Progenitor cell of endocrine pancreas (in vitro differentiated cells): Measurements from ENCODE around the gene SFTPA2. TPM values are rescaled to one million over a fixed set of nuclear protein-coding genes. Genes with fewer than 3 reads are reported as not detected.
"Not testable (repeated sequence)": the region's sequence is repeated elsewhere in the genome, so short reads cannot be mapped to it uniquely, and the experiment has no call there.

Experiments
- DNase-seq: peaks from one replicate; pipeline ENCODE4 v3.0.0; 2021; ENCODE audit warnings: low spot score; ENCODE audit not compliant: unreplicated experiment
- H3K27ac Mint-ChIP-seq: 2 replicates; pipeline ENCODE4 v1.8.0; 2021; ENCODE audit warnings: mild to moderate bottlenecking, moderate library complexity, mixed read lengths
- H3K27me3 Mint-ChIP-seq: 2 replicates; pipeline ENCODE4 v1.8.0; 2021; ENCODE audit warnings: mixed read lengths
- H3K36me3 Mint-ChIP-seq: 2 replicates; pipeline ENCODE4 v1.8.0; 2022; ENCODE audit warnings: mixed read lengths; ENCODE audit not compliant: insufficient read depth
- H3K4me1 Mint-ChIP-seq: 2 replicates; pipeline ENCODE4 v1.8.0; 2021; ENCODE audit warnings: low read depth, mixed read lengths
- H3K4me3 Mint-ChIP-seq: 2 replicates; pipeline ENCODE4 v1.8.0; 2021; ENCODE audit warnings: low read depth, mild to moderate bottlenecking, moderate library complexity, mixed read lengths
- H3K9me3 Mint-ChIP-seq: 2 replicates; pipeline ENCODE4 v1.8.0; 2021; ENCODE audit warnings: low read depth, mixed read lengths
- total RNA-seq: library from RNA; stranded (reverse); gene quantifications from 2 replicates; pipeline ENCODE4 v1.2.1, GENCODE V29; 2021
- TF ChIP-seq, protein P1 (sequence below): fragments of 200-600 bp; sonication (generic); IDR thresholded peaks from one replicate; pipeline ENCODE4 v1.5.0; 2021; ENCODE audit warnings: antibody characterized with exemption, mild to moderate bottlenecking; ENCODE audit not compliant: unreplicated experiment

The SFTPA2 gene
- total RNA-seq, 1 donor from 2014 or later = not detected

- not testable (repeated sequence) for H3K36me3 Mint-ChIP-seq, DNase-seq, H3K4me3 Mint-ChIP-seq, H3K27ac Mint-ChIP-seq, H3K9me3 Mint-ChIP-seq, H3K4me1 Mint-ChIP-seq
- H3K27me3 Mint-ChIP-seq = peaks cover 19% of the 10 kb centered on the region
Observed at GRCh38 chr10:79516532-79517205, 43.5 kb downstream of the SFTPA2 start.

DNA sequence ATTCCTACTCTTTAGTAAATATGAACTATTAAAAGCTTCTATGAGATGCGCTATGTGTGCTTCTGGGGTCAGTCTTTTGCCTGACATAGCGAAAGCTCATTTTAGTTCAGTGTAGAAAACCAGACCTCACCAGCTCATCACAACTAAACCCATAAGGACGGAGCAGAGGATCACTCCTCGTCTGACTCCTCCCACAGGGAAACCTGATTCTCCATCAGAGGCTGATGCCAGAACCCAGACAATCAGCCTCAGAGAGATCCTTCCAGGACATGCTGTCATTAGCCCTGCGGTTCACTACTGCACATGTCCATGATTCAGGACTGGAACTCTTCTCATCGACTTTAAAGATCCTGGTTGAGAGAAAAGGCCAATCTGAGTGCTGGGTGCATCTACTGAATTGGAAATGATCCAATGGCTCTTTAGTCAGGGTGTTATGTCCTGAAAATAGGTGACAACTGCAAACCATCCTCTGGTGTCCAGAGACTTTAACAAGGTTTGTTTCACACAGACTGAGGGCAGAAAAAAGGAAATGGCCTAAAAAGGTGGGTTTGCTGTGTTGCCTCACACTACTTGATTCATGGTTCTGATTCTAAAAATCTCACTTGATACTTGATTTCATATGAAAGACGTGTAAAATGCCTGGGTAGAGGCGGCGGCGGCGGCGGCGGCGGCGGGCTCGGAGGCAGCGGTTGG is 48.2 kb downstream of the SFTPA2 start, which contains the start of gene EIF5AL1:
EIF5AL1 (plus strand) TSS at position 643 of the 693 bp plus-strand sequence. CDS start 117 bp downstream, outside the sequence.
- DNase-seq, H3K36me3 Mint-ChIP-seq, H3K4me1 Mint-ChIP-seq, H3K9me3 Mint-ChIP-seq, H3K27ac Mint-ChIP-seq, H3K4me3 Mint-ChIP-seq: not testable (repeated sequence)
- H3K27me3 Mint-ChIP-seq = peaks cover 33% of the 10 kb centered on the region

DNA sequence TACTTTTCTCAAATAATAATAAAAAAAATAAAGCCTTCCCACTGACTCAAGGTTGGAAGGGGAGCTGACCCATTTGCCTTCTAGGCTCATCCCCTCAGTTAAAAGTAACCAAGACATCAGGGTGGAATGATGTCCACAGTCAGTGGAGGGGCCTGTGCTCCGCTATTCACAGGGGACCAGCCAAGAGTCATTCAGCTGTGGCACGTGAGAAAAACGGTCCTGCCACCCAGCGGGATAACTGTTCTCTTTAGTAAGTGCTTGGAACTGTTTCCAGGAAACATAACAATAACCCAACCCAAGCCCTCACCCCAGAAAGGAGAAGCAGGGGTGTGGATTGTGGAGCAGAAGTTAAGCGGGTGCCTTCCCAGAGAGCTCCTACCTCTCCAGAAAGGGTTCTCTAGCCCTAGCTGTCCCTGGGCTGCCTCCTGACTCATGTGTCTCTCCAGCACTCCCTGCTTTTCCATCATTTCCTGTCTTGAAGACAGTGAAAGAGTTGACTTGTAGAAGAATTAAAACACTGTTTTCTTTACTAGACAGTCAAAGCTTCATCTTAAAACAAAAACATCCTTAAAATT is 50.2 kb downstream of the SFTPA2 start:
- not testable (repeated sequence) for H3K9me3 Mint-ChIP-seq, H3K4me1 Mint-ChIP-seq, H3K4me3 Mint-ChIP-seq, DNase-seq, H3K36me3 Mint-ChIP-seq, H3K27ac Mint-ChIP-seq
- H3K27me3 Mint-ChIP-seq = peaks cover 36% of the 10 kb centered on the region

DNA sequence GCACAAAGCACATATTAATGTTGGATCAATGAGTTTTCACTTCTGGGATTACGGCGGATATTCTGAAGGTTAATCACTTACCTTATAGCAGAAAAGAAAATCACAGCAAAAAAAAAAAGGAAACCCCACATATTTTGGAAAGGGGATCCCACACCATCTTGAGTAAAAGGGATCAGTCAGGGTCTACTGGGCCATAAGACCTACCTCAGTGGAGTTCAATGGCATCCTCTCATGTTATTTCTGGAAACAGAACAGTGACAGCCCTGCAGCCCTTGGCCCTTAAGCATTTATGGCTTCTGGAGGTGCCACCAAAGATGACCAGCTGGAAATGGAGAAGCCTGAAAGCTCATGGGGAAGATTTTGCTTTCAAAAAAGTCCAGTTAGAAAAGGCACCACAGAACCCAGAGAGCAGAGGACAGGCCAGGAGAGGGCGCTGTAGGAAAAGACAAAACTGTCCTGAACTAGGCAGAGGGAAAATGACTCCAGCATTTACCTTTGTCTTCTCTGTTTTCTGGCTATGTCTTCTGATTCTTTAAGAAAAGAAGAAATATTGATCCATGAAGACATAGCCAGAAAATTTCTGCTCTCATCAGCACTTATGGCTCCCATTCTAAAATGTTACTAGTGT is 50.8 kb downstream of the SFTPA2 start:
- H3K4me3 Mint-ChIP-seq, DNase-seq, H3K4me1 Mint-ChIP-seq, H3K27ac Mint-ChIP-seq, H3K9me3 Mint-ChIP-seq, H3K36me3 Mint-ChIP-seq: not testable (repeated sequence)
- H3K27me3 Mint-ChIP-seq = peaks cover 34% of the 10 kb centered on the region

GRCh38 chr10:79508245-79508644 is 52.0 kb downstream of the SFTPA2 start:
- not testable (repeated sequence) for H3K36me3 Mint-ChIP-seq, DNase-seq, H3K4me1 Mint-ChIP-seq, H3K27ac Mint-ChIP-seq, H3K9me3 Mint-ChIP-seq, H3K4me3 Mint-ChIP-seq
- peaks cover 40% of the 10 kb centered on the region for H3K27me3 Mint-ChIP-seq

GRCh38 chr10:79507440-79508167 is 52.6 kb downstream of the SFTPA2 start:
- DNase-seq = no peak
- Mint-ChIP-seq H3K4me3 (no peak overlapping the region), H3K9me3 (no peaks in the 10 kb centered on the region), H3K4me1 (no peaks in the 10 kb centered on the region), H3K36me3 (no peaks in the 10 kb centered on the region), H3K27me3 (peaks cover 47% of the 10 kb centered on the region), H3K27ac (no peak overlapping the region)
- TF ChIP-seq, protein P1, sequence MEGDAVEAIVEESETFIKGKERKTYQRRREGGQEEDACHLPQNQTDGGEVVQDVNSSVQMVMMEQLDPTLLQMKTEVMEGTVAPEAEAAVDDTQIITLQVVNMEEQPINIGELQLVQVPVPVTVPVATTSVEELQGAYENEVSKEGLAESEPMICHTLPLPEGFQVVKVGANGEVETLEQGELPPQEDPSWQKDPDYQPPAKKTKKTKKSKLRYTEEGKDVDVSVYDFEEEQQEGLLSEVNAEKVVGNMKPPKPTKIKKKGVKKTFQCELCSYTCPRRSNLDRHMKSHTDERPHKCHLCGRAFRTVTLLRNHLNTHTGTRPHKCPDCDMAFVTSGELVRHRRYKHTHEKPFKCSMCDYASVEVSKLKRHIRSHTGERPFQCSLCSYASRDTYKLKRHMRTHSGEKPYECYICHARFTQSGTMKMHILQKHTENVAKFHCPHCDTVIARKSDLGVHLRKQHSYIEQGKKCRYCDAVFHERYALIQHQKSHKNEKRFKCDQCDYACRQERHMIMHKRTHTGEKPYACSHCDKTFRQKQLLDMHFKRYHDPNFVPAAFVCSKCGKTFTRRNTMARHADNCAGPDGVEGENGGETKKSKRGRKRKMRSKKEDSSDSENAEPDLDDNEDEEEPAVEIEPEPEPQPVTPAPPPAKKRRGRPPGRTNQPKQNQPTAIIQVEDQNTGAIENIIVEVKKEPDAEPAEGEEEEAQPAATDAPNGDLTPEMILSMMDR = no peak

Other genes with a start within 250 kb of the SFTPA2 start
- 35.9 and 37.1 TPM in 2 replicates for gene PPIF, start 212.9 kb downstream of the SFTPA2 start, total RNA-seq
- gene ZCCHC24, start 114.8 kb downstream of the SFTPA2 start, total RNA-seq = 1.3 and 1.6 TPM in 2 replicates
- gene EIF5AL1, start 47.9 kb downstream of the SFTPA2 start, total RNA-seq = 0.11 and 0.12 TPM in 2 replicates
- 0.22 TPM in 1 of 2 replicates, not detected in the other for gene SFTPA1, start 50.5 kb upstream of the SFTPA2 start, total RNA-seq
- 1.4 and 1.9 TPM in 2 replicates for gene NUTM2B, start 142.8 kb upstream of the SFTPA2 start, total RNA-seq